GM23338 (cell line): Measurements from ENCODE around the gene PRKX. TPM values are rescaled to one million over a fixed set of nuclear protein-coding genes. Genes with fewer than 3 reads are reported as not detected.

Source experiments
- ATAC-seq: fragments of 200-7000 bp; cut with Tn5 transposase; 3 replicates; pipeline ENCODE4 v1.9.1; 2020
- DNase-seq: peaks from one replicate; pipeline ENCODE4 v3.0.0-alpha.2; 2015; ENCODE audit warnings: low spot score
- H2AFZ ChIP-seq: fragments of 200-600 bp; sonication (generic); 2 replicates; pipeline ENCODE4 v1.8.0; 2016; ENCODE audit warnings: antibody characterized with exemption, mild to moderate bottlenecking, moderate library complexity
- H3F3A ChIP-seq: fragments of 200-600 bp; sonication (generic); replicated peaks from 2 replicates; pipeline ENCODE4 v1.8.0; 2017; ENCODE audit warnings: antibody characterized with exemption, mixed run types, low read depth
- H3K27ac ChIP-seq: fragments of 200-600 bp; sonication (generic); 2 replicates; pipeline ENCODE4 v1.6.1; 2016; ENCODE audit warnings: low read depth
- H3K27me3 ChIP-seq: fragments of 200-600 bp; sonication (generic); 2 replicates; pipeline ENCODE4 v1.8.0; 2016; ENCODE audit warnings: mild to moderate bottlenecking, mixed run types, moderate library complexity; ENCODE audit not compliant: insufficient read depth
- H3K36me3 ChIP-seq: fragments of 200-600 bp; sonication (generic); 2 replicates; pipeline ENCODE4 v1.8.0; 2016; ENCODE audit warnings: mild to moderate bottlenecking; ENCODE audit not compliant: insufficient read depth
- H3K4me1 ChIP-seq: fragments of 200-600 bp; sonication (generic); 2 replicates; pipeline ENCODE4 v1.8.0; 2016; ENCODE audit warnings: mild to moderate bottlenecking, moderate library complexity; ENCODE audit not compliant: insufficient read depth
- H3K4me2 ChIP-seq: fragments of 200-600 bp; sonication (generic); 2 replicates; pipeline ENCODE4 v1.7.1; 2017; ENCODE audit warnings: mixed run types
- H3K4me3 ChIP-seq: fragments of 200-600 bp; sonication (generic); 2 replicates; pipeline ENCODE4 v1.6.1; 2016; ENCODE audit warnings: mixed run types
- H3K79me2 ChIP-seq: fragments of 200-600 bp; sonication (generic); replicated peaks from 2 replicates; pipeline ENCODE4 v1.8.0; 2017; ENCODE audit warnings: mild to moderate bottlenecking; ENCODE audit not compliant: insufficient read depth
- H3K9me2 ChIP-seq: fragments of 200-600 bp; sonication (generic); 2 replicates; pipeline ENCODE4 v1.8.0; 2017; ENCODE audit not compliant: insufficient read depth
- H4K20me1 ChIP-seq: fragments of 200-600 bp; sonication (generic); replicated peaks from 2 replicates; pipeline ENCODE4 v1.8.0; 2017; ENCODE audit warnings: mild to moderate bottlenecking; ENCODE audit not compliant: insufficient read depth
- H3K27ac Mint-ChIP-seq: 2 replicates; pipeline ENCODE4 v1.8.0; 2020; ENCODE audit warnings: inconsistent platforms, mild to moderate bottlenecking, moderate library complexity, mixed read lengths
- H3K27me3 Mint-ChIP-seq: 3 replicates; pipeline ENCODE4 v1.8.0; 2022; ENCODE audit warnings: low read depth, mild to moderate bottlenecking, moderate library complexity, mixed read lengths, inconsistent platforms; ENCODE audit not compliant: insufficient read depth, poor library complexity
- H3K36me3 Mint-ChIP-seq: 3 replicates; pipeline ENCODE4 v1.8.0; 2021; ENCODE audit warnings: low read depth, mild to moderate bottlenecking, inconsistent platforms, moderate library complexity, mixed read lengths
- H3K4me1 Mint-ChIP-seq: 3 replicates; pipeline ENCODE4 v1.8.0; 2020; ENCODE audit warnings: mild to moderate bottlenecking, inconsistent platforms, mixed read lengths
- H3K4me3 Mint-ChIP-seq: 3 replicates; pipeline ENCODE4 v1.8.0; 2021; ENCODE audit warnings: moderate library complexity, mild to moderate bottlenecking, inconsistent platforms, mixed read lengths
- H3K9me3 Mint-ChIP-seq: 3 replicates; pipeline ENCODE4 v1.8.0; 2020; ENCODE audit warnings: moderate library complexity, mild to moderate bottlenecking, inconsistent platforms, mixed read lengths
- CREB1 ChIP-seq: fragments of 250-450 bp; sonication (Bioruptor Pico); IDR thresholded peaks from 2 replicates; pipeline ENCODE4 v1.5.0; 2020; ENCODE audit warnings: low read depth, mild to moderate bottlenecking, moderate library complexity
- ETS1 ChIP-seq: IDR thresholded peaks from 2 replicates; pipeline ENCODE4 v1.6.1; 2016; ENCODE audit warnings: antibody characterized with exemption
- EZH2 ChIP-seq: fragments of 200-600 bp; sonication (generic); IDR thresholded peaks from one replicate; pipeline ENCODE4 v1.8.0; 2017; ENCODE audit warnings: antibody characterized with exemption, mild to moderate bottlenecking, low read depth; ENCODE audit not compliant: unreplicated experiment
- EZH2phosphoT487 ChIP-seq: fragments of 200-600 bp; sonication (generic); IDR thresholded peaks from one replicate; pipeline ENCODE4 v1.8.1; 2018; ENCODE audit warnings: antibody characterized with exemption; ENCODE audit not compliant: unreplicated experiment
- JUNB ChIP-seq: IDR thresholded peaks from one replicate; pipeline ENCODE4 v1.6.1; 2016; ENCODE audit warnings: antibody characterized with exemption; ENCODE audit not compliant: unreplicated experiment
- NANOG ChIP-seq: IDR thresholded peaks from 2 replicates; pipeline ENCODE4 v1.6.1; 2016; ENCODE audit warnings: antibody characterized with exemption, borderline replicate concordance
- POLR2AphosphoS5 ChIP-seq: IDR thresholded peaks from 2 replicates; pipeline ENCODE4 v1.6.1; 2016; ENCODE audit warnings: antibody characterized with exemption, low read depth
- STAT1 ChIP-seq: IDR thresholded peaks from one replicate; pipeline ENCODE4 v1.6.1; 2016; ENCODE audit warnings: antibody characterized with exemption; ENCODE audit not compliant: unreplicated experiment
- ZNF114 ChIP-seq: fragments of 250-450 bp; sonication (Bioruptor Pico); IDR thresholded peaks from 2 replicates; pipeline ENCODE4 v1.5.0; 2020; ENCODE audit warnings: mild to moderate bottlenecking, moderate library complexity
- ZNF331 ChIP-seq: fragments of 250-450 bp; sonication (Bioruptor Pico); IDR thresholded peaks from 2 replicates; pipeline ENCODE4 v1.5.0; 2020; ENCODE audit warnings: low read depth, mild to moderate bottlenecking, moderate library complexity
- polyA plus RNA-seq: library from polyadenylated mRNA; unstranded; fragments of >200 nt; fragmentation: Nextera tagmentation; extraction: Ambion mirVana; gene quantifications from 2 replicates; pipeline ENCODE4 v1.2.1, GENCODE V29; 2016
- total RNA-seq: library from RNA; depleted of rRNA; stranded (reverse); fragments of >200 nt; shearing (Covaris generic); gene quantifications from 2 replicates; pipeline ENCODE4 v1.2.3, GENCODE V29; 2014
- TF ChIP-seq, protein P1 (sequence below), 2 experiments: fragments of 200-600 bp in 1 of 2; sonication (generic) in 1 of 2; conservative IDR thresholded peaks; 2 replicates each; pipeline versions ENCODE4 v1.5.1 to v1.6.1; 2016 to 2017; ENCODE audit warnings: antibody characterized with exemption in 2 of 2, low read depth in 2 of 2, mild to moderate bottlenecking in 2 of 2, moderate library complexity in 1 of 2

PRKX gene
- total and polyA plus RNA-seq, 2 experiments from 2014 or later, result 12.9 to 43.5 TPM

DNA sequence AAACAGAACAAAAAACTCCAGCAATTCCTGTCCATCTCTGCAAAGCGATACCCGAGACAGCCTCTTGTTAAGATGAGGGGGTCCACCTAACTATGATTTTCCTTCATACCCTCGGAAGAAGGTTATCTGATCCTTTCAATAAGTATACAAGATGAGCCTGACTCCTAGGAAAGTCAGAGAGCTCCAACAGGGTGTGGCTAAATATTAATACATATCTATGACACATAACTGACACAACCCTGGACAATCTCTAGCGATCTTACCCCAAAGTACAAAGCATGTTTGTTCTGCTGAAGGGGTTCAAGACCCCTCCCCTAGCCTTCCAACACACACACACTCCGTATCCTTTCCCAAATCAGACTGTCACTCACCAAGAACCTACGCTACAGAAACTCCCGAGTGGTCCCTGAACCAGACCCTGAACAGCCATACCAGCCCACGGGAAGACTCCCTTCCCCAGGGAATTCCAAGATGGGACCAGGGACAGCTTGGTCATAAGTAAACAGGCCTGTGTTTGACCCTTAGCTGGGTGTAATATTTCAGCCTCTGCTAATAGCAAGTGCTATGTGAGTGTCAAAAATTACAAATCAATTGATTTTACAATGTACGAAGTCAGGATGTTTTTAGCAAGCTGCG is 110.3 kb downstream of the PRKX start:
- no peak overlapping the region for H3K4me3 Mint-ChIP-seq
- Histone ChIP-seq H4K20me1 (no peaks in the 10 kb centered on the region), H3K27ac (no peak overlapping the region), H3K9me2 (no peaks in the 10 kb centered on the region), H3K4me2 (no peak overlapping the region), H3K36me3 (no peaks in the 10 kb centered on the region), H2AFZ (no peak overlapping the region), H3K27me3 (no peaks in the 10 kb centered on the region), H3K4me1 (no peaks in the 10 kb centered on the region), H3K4me3 (no peak overlapping the region), H3F3A (no peaks in the 10 kb centered on the region), H3K79me2 (no peaks in the 10 kb centered on the region)
- no peak for ATAC-seq
- H3K4me1 Mint-ChIP-seq, result no peaks in the 10 kb centered on the region; the same call in 2 of the 3 replicates
- H3K27ac Mint-ChIP-seq, result no peak overlapping the region; the same call in 1 of the 2 replicates
- H3K27me3 Mint-ChIP-seq, result peaks cover 2% of the 10 kb centered on the region
- H3K36me3 Mint-ChIP-seq, result peaks cover 2% of the 10 kb centered on the region; the same call in 1 of the 3 replicates
- TF ChIP-seq ZNF114 (CRISPR knock-in tag) (no peak), ETS1 (no peak), STAT1 (no peak), EZH2phosphoT487 (no peak), JUNB (no peak), ZNF331 (CRISPR knock-in tag) (no peak), CREB1 (CRISPR knock-in tag) (no peak), NANOG (no peak), EZH2 (no peak), POLR2AphosphoS5 (no peak)
- TF ChIP-seq, protein P1, sequence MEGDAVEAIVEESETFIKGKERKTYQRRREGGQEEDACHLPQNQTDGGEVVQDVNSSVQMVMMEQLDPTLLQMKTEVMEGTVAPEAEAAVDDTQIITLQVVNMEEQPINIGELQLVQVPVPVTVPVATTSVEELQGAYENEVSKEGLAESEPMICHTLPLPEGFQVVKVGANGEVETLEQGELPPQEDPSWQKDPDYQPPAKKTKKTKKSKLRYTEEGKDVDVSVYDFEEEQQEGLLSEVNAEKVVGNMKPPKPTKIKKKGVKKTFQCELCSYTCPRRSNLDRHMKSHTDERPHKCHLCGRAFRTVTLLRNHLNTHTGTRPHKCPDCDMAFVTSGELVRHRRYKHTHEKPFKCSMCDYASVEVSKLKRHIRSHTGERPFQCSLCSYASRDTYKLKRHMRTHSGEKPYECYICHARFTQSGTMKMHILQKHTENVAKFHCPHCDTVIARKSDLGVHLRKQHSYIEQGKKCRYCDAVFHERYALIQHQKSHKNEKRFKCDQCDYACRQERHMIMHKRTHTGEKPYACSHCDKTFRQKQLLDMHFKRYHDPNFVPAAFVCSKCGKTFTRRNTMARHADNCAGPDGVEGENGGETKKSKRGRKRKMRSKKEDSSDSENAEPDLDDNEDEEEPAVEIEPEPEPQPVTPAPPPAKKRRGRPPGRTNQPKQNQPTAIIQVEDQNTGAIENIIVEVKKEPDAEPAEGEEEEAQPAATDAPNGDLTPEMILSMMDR (conservative IDR thresholded peaks at IDR 0.05; ENCODE audit: low read depth in 2 of 2), result no peak
- DNase-seq, result no peak
- H3K9me3 Mint-ChIP-seq, result no peaks in the 10 kb centered on the region

- H3K36me3 ChIP-seq, result no peaks in the 10 kb centered on the region
- H3K79me2 ChIP-seq, result no peaks in the 10 kb centered on the region
- no peaks in the 10 kb centered on the region for H3F3A ChIP-seq
- no peak overlapping the region for H3K4me2 ChIP-seq
- H3K27ac Mint-ChIP-seq, result no peak overlapping the region
- no peaks in the 10 kb centered on the region for H3K9me2 ChIP-seq
- peaks cover 5% of the 10 kb centered on the region for H3K27me3 Mint-ChIP-seq
- H3K27me3 ChIP-seq, result no peaks in the 10 kb centered on the region
- no peak overlapping the region for H3K4me3 ChIP-seq
- H3K4me3 Mint-ChIP-seq, result no peak overlapping the region
- H3K36me3 Mint-ChIP-seq, result peaks cover 2% of the 10 kb centered on the region; the same call in 1 of the 3 replicates
- H3K4me1 ChIP-seq, result no peaks in the 10 kb centered on the region
- H4K20me1 ChIP-seq, result no peaks in the 10 kb centered on the region
- H3K9me3 Mint-ChIP-seq, result no peaks in the 10 kb centered on the region
- TF ChIP-seq NANOG (no peak), EZH2 (no peak), ETS1 (no peak), STAT1 (no peak), ZNF114 (CRISPR knock-in tag) (no peak), JUNB (no peak), EZH2phosphoT487 (no peak), ZNF331 (CRISPR knock-in tag) (no peak)
- no peaks in the 10 kb centered on the region; the same call in 2 of the 3 replicates for H3K4me1 Mint-ChIP-seq
- no peak overlapping the region for H3K27ac ChIP-seq
- DNase-seq (no peak), ATAC-seq (no peak)
- H2AFZ ChIP-seq, result no peak overlapping the region
Observed at GRCh38 chrX:3599802-3600430, 113.5 kb downstream of the PRKX start.
